AG08395 (cell line): ENCODE data around the gene DNAJB6.
"Not testable (repeated sequence)": the region's sequence is repeated elsewhere in the genome, so short reads cannot be mapped to it uniquely, and the experiment has no call there.

Experiments
- DNase-seq: peaks from one replicate; pipeline ENCODE4 v3.0.0; 2012; ENCODE audit warnings: mixed read lengths, low spot score

DNAJB6 gene

DNA sequence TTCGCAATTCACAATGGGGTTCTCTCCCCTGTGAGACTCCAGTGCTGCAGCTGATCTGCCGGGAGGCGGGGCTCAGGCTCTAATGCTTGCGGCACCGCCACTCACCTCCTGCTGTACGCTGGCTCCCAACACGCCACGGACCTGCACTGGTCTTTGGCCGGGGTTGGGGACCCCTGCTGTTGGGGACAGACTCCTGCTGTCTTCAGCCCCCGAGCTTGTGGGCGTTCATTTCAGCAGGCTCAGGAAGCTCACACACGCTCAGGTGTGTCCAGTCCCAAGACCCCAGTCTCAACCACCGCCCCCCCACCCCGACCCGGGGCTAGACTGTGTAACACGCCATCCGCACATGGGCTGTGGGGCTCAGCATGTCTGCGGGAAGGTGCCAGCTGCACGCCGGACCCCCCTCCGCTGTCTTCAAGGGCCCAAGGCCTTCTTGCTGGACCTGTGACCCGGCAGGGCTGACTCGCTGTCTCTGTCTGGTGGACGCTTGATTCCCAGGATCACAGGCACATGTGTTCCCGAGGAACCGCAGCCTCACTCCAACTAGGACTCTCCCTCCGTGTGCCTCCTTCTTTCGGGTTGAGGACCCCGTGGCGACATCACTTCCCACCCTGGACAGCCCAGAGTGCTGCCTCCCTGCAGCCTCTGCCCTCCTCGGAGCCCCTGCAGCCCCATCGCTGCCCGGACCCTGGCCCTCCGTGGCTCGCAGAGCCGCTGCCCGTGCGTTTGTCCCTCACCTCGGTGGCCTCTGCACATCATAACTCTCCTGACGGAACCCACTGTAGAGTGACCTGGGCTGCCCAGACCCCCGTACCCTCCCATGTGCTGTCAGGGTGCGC, 106.4 kb downstream of the DNAJB6 start:
- DNase-seq: no peak

DNA sequence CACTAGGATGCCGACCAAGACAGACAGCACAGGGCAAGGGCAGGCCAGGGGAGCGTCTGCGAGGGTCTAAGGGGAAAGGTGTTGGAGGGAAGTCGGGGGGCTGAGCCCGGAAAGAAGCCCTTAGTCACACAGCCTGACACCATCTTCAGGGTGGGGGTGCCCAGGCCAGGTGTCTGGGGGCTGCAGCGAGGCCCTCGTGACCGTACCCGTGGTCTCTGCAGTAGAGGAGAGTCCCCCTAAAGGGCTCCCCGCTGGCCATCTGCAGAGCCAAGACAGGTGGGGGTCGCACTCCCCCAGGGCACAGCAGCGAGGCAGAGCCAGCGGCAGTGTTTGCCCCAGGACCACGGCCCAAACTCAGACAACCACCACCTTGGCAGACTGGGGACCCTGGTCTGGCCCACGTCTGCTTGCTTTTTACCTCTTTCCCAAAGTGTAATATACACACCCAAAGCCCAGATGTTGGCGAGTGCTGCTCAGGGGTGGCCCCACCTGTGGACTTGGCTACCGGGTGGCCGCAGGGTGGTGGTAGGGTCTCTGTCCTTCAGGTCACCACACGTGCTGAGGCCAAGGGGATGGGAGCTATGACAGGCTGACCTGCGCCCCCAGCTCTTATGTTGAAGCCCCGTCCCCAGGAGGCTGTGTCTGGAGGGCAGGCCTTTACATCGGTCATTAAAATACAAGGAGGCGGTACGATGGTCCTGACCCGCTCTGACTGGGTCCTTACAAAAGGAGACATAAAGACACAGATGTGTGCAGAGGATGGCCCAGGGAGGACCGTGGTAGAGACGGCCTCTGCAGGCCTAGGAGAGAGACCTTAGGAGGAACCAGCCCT, 107.4 kb downstream of the DNAJB6 start:
- no peak for DNase-seq

DNA sequence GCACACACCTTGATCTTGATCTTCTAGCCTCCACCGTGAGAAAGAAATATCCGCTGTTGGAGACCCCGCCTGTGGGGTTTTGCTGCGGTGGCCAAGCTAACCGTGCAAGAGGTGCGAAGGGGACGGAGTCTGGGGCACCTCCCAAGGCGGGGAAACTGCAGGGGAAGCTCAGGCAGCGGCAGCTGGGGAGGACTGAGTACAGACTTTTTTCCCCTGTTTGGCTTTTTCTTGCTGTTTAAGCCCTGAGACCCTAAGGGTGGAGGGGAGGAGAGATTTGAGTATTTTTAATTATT, 108.0 kb downstream of the DNAJB6 start:
- DNase-seq: no peak

DNA sequence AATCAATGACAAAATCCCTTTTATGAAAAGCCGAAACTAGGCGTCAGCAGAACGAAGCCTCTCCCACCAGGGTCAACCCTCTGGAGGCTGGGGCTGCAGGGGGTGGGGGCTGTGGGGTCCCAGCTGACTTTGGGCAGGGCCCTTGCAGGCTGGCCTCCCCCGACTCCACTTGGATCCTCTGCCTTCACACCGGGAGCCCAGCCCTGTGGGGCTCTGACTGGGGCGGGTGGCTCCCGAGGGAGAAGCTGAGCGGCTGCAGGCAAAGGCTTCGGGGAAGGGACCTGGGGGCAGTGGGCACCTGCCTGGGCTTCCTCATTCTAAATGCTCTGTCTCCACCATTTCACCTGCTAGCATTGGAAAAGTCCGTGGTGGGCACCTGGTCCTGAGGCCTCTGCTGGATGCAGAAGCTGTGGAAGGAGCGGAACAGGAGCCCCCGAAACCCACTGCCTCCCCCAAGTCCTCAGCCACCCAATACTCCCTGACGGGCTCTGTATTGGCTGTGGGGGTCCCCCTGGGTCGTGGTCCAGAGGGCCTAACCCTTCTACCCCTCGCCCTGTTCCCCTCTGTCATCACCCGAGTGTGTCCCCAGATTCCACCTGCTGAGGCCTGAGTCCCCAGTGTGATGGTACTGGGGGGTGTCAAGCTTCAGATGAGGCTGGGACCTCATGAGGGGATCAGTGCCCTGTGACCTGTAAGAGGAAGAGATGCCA, 108.6 kb downstream of the DNAJB6 start:
- no peak for DNase-seq

DNA sequence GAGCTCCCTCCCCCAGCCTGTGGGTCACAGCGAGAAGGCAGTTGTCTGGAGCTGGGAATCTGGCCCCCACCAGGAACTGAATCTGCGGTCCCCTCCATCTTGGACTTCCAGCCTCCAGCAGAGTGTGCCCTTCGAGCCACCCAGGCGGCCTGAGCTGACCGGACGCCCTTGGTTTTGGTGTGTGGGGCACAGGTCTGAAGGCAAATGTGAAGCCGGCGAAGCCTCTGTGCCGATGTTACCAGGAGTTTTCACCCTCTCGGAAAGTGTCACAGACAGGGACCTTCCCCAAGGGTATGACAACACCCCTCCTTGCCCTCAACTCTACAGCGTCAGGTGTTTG, 109.1 kb downstream of the DNAJB6 start:
- DNase-seq: no peak

DNA sequence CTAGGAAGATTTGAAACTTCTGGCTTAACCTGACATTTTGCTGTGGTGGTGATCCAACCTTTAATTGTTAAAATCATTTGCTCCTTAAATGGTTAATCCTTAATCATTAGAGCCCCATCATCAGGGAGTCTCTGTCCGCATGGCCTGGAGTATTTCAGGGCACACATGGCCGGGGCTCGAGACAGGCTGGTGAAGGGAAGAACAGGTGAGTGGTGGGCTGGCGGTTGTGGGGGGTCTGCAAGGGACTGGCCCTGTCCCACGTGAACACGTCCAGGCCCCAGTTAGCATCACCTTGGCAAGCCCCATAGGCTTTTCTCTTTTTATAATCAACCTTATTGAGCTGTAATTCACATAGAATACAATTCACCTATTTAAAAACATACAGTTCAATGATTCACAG, 109.5 kb downstream of the DNAJB6 start:
- no peak for DNase-seq

DNA sequence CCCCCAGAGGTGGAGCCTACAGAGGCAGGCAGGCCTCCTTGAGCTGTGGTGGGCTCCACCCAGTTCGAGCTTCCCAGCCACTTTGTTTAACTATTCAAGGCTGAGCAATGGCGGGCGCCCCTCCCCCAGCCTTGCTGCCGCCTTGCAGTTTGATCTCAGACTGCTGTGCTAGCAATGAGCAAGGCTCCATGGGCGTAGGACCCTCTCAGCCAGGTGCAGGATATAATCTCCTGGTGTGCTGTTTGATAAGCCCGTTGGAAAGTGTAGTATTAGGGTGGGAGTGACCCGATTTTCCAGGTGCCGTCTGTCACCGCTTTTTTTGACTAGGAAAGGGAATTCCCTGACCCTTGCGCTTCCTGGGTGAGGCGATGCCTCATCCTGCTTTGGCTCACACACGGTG, 117.2 kb downstream of the DNAJB6 start:
- not testable (repeated sequence) for DNase-seq

DNA sequence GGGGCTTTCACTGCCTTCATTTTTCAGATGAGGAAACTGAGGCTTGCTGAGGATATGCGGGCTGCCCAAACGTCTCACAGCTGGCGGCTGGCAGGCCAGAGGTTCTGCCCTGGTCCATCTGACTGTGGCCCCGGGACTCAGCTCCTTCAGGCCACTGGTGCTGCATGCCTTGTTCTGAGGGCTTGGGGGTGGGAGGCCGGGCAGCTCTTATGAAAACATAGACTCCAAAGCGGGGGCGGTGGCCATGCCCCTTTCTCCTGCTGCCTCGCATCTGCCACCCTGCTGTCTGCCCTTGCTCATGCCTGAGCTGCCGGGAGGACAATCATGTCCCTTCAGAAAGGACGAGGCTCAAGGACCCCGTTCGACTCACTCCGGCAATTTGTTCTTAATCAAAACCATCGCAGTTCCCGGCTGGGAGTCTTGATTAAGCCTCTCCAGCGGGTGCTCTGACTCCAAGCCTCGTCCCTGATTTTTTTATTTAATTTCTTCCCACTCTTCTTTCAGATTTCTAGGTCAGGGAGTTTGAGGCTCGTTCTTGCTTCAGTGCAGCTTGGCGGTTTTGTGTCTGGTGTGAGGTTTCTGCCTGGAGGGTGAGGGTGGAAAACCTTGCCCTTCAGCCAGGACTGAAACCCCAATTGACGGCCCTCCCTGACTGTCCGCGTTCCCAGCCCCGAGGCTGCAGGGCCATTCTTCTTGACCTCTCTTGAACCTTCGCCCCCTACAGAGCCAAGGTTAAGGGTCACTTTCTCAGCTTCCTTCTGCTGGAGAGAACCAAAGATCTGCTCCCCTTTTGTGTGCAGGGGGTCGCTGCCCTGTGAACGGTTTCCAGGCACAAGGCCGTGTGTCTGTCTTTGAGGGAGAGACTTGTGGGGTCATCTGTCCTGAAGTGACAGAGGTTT, 120.8 kb downstream of the DNAJB6 start:
- no peak for DNase-seq

DNA sequence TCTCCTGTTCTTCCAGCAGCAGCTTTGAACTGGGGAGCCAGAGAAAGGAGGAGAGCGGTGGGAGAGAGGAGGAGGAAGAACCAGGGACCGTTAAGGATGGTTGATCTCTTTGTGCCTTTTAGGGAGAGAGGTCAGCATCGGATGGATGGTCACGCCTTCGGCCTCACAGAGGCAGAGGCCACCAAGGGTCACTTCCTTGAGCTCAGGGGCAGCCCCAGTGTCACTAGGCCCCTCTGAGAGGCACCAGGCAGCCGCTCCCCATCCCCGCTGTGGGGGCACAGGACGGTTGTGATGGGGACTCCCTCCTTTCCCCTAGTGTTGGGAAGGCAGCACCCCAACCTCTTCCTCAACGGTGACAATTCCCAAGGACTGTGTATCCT, 121.4 kb downstream of the DNAJB6 start:
- no peak for DNase-seq

DNA sequence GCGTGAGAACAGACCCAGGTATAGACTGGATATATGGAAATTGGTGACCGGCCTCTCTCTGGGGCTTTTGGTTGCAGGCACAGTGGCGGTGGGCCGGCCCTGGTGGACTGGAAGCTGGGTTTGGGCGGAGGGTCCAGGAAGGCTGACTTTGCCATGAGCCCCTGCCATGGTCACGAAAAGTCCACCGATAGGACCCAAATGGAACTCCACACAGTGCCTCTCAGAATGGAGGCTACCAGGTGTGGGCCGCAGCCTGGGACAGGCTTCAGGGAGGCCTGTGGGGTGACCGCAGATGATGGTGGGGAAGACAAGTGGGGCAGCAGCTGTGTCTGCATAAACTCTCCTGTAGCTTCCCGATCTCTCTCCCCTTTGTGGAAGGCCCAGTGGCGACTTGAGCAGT, 123.2 kb downstream of the DNAJB6 start:
- no peak for DNase-seq

DNA sequence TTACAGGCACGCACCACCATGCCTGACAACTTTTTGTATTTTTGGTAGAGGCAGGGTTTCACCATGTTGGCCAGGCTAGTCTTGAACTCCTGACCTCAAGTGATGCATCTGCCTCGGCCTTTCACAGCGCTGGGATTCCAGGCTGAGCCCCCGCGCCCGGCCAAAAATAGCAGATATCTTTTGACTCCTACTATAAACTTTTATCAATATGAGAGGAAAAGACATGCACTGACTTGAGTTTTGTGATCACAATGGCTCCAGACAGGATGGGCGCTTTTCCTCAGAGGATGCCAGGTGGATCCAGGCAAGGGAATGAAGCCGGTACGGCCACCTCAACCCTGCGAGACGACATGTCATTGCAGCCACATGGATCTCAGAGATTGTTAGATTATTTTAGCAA, 123.9 kb downstream of the DNAJB6 start:
- DNase-seq: no peak

DNA sequence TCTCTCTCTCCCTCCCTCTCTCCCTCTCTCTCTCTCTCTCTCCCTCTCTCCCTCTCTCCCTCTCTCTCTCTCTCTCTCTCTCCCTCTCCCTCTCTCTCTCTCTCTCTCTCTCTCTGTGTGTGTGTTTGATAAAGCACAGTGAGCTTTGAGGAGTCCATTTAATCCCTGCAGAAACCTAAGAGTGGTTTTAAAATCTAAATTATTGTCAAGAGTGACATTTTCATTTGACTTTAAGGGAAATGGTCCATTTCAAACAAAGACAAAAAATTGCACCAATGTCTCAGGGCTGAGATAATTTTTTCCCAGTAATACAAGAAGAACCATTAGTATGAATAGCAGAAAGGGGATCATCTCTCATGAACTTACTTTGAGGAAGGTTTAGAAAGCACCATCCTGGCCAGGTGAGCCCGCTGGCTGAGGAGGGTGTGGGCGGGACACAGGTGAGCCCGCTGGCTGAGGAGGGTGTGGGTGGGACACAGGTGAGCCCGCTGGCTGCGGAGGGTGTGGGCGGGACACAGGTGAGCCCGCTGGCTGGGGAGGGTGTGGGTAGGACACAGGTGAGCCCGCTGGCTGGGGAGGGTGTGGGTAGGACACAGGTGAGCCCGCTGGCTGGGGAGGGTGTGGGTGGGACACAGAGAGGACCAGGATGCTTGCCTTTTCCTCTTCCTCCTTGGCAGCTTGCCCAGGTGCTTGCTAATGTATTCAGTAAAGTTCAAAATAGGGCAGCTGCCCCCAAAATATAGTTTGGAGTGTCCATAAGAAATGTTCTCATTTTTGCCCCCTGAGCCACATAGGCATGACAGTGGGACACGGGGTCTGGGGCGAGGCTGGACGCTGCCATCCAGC, 125.0 kb downstream of the DNAJB6 start:
- DNase-seq: no peak

DNA sequence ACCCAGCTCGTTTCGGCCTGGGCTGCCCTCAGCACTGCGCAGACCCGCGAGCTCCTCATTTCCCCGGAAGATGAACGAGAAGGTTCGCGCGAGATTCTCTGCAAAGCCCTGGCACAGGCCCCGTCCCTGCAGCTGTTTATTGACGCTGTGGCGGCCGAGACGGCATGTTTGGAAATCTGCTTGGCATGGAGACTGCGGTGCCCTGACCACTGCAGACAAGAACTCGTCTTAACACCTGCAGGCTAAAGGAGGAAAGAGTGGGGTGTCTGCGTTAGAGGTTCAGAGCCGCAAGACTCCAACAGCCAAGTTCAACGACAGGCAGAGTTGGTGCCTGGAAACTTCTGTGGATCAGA, 125.6 kb downstream of the DNAJB6 start:
- DNase-seq: no peak

DNA sequence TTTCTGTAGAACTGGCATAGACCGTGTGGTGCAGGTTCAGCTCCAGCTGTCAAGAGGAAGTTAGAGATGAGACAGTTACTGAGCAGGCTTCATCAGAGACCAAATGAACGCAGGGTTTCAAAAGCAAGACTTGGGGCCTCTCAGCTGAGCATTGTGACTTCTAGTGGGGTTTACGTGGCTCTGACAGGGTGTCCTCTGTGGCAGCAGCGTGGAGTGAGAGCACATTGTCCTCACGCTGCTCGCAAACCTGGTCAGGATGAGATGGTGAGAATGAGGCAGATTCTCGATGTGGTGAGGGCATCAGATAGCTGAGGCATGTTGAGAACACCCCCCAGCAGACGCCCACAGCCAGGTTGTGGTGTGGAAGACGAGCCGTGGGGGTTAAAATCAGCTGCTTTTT, 126.0 kb downstream of the DNAJB6 start:
- DNase-seq: no peak

DNA sequence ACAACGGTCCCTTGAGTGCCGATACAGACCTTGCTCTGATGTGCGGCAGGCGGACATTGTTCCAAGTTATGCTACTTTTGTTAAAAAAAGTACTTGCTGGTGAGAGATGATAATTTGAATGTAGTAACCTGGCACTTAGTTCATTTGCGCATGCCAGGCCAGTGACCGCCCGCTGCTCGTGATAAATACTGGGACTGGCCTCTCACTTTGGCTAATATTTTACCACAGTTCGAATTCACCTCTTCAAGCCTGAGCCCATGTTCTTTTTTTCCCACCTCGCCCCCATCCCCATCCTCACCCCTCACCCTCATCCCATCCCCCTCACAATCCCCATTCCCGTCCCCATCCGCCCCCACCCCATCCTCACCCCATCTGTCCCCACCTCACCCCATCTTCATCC, 126.4 kb downstream of the DNAJB6 start:
- DNase-seq: no peak

DNA sequence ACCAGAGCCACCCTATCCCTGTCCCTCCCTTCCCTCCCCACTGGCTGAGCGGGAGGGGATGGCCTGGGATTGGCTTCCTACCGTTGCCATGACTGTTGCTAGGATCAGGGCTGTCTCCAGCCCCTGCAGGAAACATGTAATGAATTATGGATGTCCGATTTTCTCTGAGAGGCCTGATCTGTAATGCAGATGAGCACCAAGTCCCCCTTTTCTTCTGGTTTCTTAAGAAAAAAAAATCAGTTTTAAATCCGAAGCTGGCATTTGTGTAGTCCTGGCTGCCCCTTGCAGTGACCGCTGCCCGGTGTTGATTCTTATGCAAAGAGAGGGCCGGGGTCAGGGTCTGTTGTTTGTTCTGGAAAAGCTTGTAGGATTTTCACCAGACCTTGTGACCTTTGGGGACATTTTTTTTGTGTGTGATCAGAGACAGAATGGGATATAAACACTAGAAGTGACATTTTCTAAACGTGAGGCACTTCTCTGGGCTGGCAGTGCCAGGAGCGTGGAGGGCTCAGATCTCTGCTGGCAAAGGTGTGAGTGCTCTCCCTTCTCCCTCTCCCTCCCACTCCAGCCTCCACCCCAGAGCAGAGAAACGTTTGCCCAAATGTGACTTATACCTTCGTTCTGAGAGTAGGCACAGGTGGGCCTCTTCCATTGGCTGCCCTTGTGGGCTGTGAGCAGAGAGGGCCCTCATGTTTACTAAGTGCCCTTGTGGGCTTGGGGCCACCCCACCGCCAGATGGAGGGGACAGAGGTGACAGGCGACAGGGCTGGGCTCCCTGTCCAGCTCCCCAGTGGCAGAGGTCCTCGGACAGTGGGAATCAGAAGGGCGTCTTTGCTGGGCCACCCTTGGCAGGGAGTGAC, 127.5 kb downstream of the DNAJB6 start:
- DNase-seq: no peak

DNA sequence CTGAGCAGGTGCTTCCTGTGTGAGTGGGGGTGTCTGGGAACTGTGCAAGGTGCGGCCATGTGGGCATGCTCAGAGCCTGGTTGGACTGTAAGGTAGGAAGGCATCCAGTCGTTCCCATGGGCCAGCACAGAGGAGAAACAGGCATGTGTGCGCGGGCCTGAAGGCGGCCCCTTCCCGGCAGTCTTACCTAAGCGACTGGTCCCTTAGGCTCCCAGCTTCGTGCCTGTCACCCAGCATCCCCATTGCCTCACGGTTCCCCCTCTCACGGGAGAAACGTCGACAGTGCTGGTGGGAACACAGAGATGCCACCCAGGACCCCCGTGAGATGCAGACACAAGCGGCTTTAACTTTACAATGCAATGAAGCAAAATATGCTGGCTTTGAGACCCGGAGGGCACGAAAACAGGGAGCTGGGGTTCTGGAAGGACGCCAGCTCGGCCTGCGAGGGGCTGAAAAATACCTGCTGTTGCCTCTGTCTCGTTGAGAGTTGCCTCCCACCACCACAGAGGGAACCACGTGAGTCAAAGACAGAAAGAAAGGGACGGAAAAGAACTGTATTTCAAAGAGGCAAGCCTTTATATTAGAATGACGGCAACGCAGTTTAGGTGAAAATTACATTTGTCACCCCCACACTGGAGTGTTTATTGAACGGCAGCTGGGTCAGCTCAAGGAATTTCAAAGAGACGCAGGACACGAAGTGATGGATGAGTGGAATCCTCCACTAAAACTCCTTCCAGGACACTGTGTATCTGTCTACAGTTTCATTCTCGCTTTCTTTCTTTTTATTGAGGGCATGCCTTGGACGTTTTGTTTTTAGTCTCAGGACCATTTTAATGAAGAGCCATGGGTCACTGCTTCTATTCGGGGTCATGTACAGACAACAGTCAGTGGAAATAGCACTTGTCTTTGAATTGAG, 128.4 kb downstream of the DNAJB6 start:
- DNase-seq: no peak

DNA sequence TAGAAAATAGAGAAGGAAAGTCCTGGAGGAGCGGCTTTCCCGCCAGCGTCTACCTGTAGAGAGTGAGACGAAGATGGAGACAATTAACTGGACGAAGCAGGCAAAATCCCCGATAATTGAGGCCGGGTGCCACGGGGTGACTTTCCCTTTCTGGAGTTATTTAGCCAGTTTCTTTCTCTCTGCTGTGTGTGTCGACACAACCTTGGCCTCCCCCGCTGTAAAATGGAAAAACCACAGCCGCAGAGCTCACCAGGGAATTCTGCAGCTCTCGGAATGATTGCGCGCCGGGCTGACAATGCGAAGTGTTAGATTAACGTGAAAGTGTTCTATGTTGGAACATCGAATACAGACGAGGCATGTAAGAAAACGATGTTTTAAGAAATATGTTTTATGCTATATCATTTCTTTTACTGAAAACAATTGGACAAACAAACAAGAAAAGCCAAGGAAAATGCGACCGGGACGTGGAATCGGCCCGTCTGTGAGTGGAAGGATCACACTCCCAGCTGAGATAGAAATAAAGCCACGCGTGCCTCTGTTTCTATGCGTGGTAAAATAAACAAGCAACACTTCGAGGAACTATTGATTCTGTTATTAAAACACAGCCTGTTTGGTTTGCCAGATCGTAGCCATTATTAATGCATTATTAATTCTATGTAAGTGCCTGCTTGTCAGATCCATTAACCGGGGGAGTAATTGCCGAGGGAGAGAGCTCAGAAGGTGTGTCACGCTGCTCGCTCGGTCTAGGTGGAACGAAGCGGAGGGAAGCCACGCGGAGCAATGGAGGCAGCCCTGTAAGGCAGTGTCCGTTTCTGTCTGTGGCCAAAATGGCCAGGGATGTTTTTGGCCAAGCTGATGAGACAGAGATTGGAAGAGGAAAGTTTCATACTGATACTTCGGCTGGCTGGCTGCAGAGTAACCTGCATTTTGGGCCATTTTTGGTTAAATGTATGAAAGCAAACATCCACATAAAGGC, 129.4 kb downstream of the DNAJB6 start:
- DNase-seq: no peak
